GM23338 (cell line): Measurements from ENCODE around the gene ATN1. TPM values are rescaled to one million over a fixed set of nuclear protein-coding genes. Genes with fewer than 3 reads are reported as not detected.

ENCODE experiments used
- ATAC-seq: fragments of 200-7000 bp; cut with Tn5 transposase; 3 replicates; pipeline ENCODE4 v1.9.1; 2020
- DNase-seq: peaks from one replicate; pipeline ENCODE4 v3.0.0-alpha.2; 2015; ENCODE audit warnings: low spot score
- H2AFZ ChIP-seq: fragments of 200-600 bp; sonication (generic); 2 replicates; pipeline ENCODE4 v1.8.0; 2016; ENCODE audit warnings: antibody characterized with exemption, mild to moderate bottlenecking, moderate library complexity
- H3F3A ChIP-seq: fragments of 200-600 bp; sonication (generic); replicated peaks from 2 replicates; pipeline ENCODE4 v1.8.0; 2017; ENCODE audit warnings: antibody characterized with exemption, mixed run types, low read depth
- H3K27ac ChIP-seq: fragments of 200-600 bp; sonication (generic); 2 replicates; pipeline ENCODE4 v1.6.1; 2016; ENCODE audit warnings: low read depth
- H3K27me3 ChIP-seq: fragments of 200-600 bp; sonication (generic); 2 replicates; pipeline ENCODE4 v1.8.0; 2016; ENCODE audit warnings: mild to moderate bottlenecking, mixed run types, moderate library complexity; ENCODE audit not compliant: insufficient read depth
- H3K36me3 ChIP-seq: fragments of 200-600 bp; sonication (generic); 2 replicates; pipeline ENCODE4 v1.8.0; 2016; ENCODE audit warnings: mild to moderate bottlenecking; ENCODE audit not compliant: insufficient read depth
- H3K4me1 ChIP-seq: fragments of 200-600 bp; sonication (generic); 2 replicates; pipeline ENCODE4 v1.8.0; 2016; ENCODE audit warnings: mild to moderate bottlenecking, moderate library complexity; ENCODE audit not compliant: insufficient read depth
- H3K4me2 ChIP-seq: fragments of 200-600 bp; sonication (generic); 2 replicates; pipeline ENCODE4 v1.7.1; 2017; ENCODE audit warnings: mixed run types
- H3K4me3 ChIP-seq: fragments of 200-600 bp; sonication (generic); 2 replicates; pipeline ENCODE4 v1.6.1; 2016; ENCODE audit warnings: mixed run types
- H3K79me2 ChIP-seq: fragments of 200-600 bp; sonication (generic); replicated peaks from 2 replicates; pipeline ENCODE4 v1.8.0; 2017; ENCODE audit warnings: mild to moderate bottlenecking; ENCODE audit not compliant: insufficient read depth
- H3K9me2 ChIP-seq: fragments of 200-600 bp; sonication (generic); 2 replicates; pipeline ENCODE4 v1.8.0; 2017; ENCODE audit not compliant: insufficient read depth
- H4K20me1 ChIP-seq: fragments of 200-600 bp; sonication (generic); replicated peaks from 2 replicates; pipeline ENCODE4 v1.8.0; 2017; ENCODE audit warnings: mild to moderate bottlenecking; ENCODE audit not compliant: insufficient read depth
- H3K27ac Mint-ChIP-seq: 2 replicates; pipeline ENCODE4 v1.8.0; 2020; ENCODE audit warnings: inconsistent platforms, mild to moderate bottlenecking, moderate library complexity, mixed read lengths
- H3K27me3 Mint-ChIP-seq: 3 replicates; pipeline ENCODE4 v1.8.0; 2022; ENCODE audit warnings: low read depth, mild to moderate bottlenecking, moderate library complexity, mixed read lengths, inconsistent platforms; ENCODE audit not compliant: insufficient read depth, poor library complexity
- H3K36me3 Mint-ChIP-seq: 3 replicates; pipeline ENCODE4 v1.8.0; 2021; ENCODE audit warnings: low read depth, mild to moderate bottlenecking, inconsistent platforms, moderate library complexity, mixed read lengths
- H3K4me1 Mint-ChIP-seq: 3 replicates; pipeline ENCODE4 v1.8.0; 2020; ENCODE audit warnings: mild to moderate bottlenecking, inconsistent platforms, mixed read lengths
- H3K4me3 Mint-ChIP-seq: 3 replicates; pipeline ENCODE4 v1.8.0; 2021; ENCODE audit warnings: moderate library complexity, mild to moderate bottlenecking, inconsistent platforms, mixed read lengths
- H3K9me3 Mint-ChIP-seq: 3 replicates; pipeline ENCODE4 v1.8.0; 2020; ENCODE audit warnings: moderate library complexity, mild to moderate bottlenecking, inconsistent platforms, mixed read lengths
- CREB1 ChIP-seq: fragments of 250-450 bp; sonication (Bioruptor Pico); IDR thresholded peaks from 2 replicates; pipeline ENCODE4 v1.5.0; 2020; ENCODE audit warnings: low read depth, mild to moderate bottlenecking, moderate library complexity
- EZH2 ChIP-seq: fragments of 200-600 bp; sonication (generic); IDR thresholded peaks from one replicate; pipeline ENCODE4 v1.8.0; 2017; ENCODE audit warnings: antibody characterized with exemption, mild to moderate bottlenecking, low read depth; ENCODE audit not compliant: unreplicated experiment
- EZH2phosphoT487 ChIP-seq: fragments of 200-600 bp; sonication (generic); IDR thresholded peaks from one replicate; pipeline ENCODE4 v1.8.1; 2018; ENCODE audit warnings: antibody characterized with exemption; ENCODE audit not compliant: unreplicated experiment
- JUNB ChIP-seq: IDR thresholded peaks from one replicate; pipeline ENCODE4 v1.6.1; 2016; ENCODE audit warnings: antibody characterized with exemption; ENCODE audit not compliant: unreplicated experiment
- NANOG ChIP-seq: IDR thresholded peaks from 2 replicates; pipeline ENCODE4 v1.6.1; 2016; ENCODE audit warnings: antibody characterized with exemption, borderline replicate concordance
- POLR2AphosphoS5 ChIP-seq: IDR thresholded peaks from 2 replicates; pipeline ENCODE4 v1.6.1; 2016; ENCODE audit warnings: antibody characterized with exemption, low read depth
- STAT1 ChIP-seq: IDR thresholded peaks from one replicate; pipeline ENCODE4 v1.6.1; 2016; ENCODE audit warnings: antibody characterized with exemption; ENCODE audit not compliant: unreplicated experiment
- ZNF114 ChIP-seq: fragments of 250-450 bp; sonication (Bioruptor Pico); IDR thresholded peaks from 2 replicates; pipeline ENCODE4 v1.5.0; 2020; ENCODE audit warnings: mild to moderate bottlenecking, moderate library complexity
- ZNF331 ChIP-seq: fragments of 250-450 bp; sonication (Bioruptor Pico); IDR thresholded peaks from 2 replicates; pipeline ENCODE4 v1.5.0; 2020; ENCODE audit warnings: low read depth, mild to moderate bottlenecking, moderate library complexity
- ZNF462 ChIP-seq: fragments of 250-450 bp; sonication (Bioruptor Pico); IDR thresholded peaks from 2 replicates; pipeline ENCODE4 v1.5.0; 2020; ENCODE audit warnings: mild to moderate bottlenecking, moderate library complexity
- polyA plus RNA-seq: library from polyadenylated mRNA; unstranded; fragments of >200 nt; fragmentation: Nextera tagmentation; extraction: Ambion mirVana; gene quantifications from 2 replicates; pipeline ENCODE4 v1.2.1, GENCODE V29; 2016
- total RNA-seq: library from RNA; depleted of rRNA; stranded (reverse); fragments of >200 nt; shearing (Covaris generic); gene quantifications from 2 replicates; pipeline ENCODE4 v1.2.3, GENCODE V29; 2014
- TF ChIP-seq, protein P1 (sequence below): IDR thresholded peaks from one replicate; pipeline ENCODE4 v1.6.1; 2018; ENCODE audit warnings: antibody characterized with exemption; ENCODE audit not compliant: unreplicated experiment
- TF ChIP-seq, protein P2 (sequence below), 2 experiments: fragments of 200-600 bp in 1 of 2; sonication (generic) in 1 of 2; conservative IDR thresholded peaks; 2 replicates each; pipeline versions ENCODE4 v1.5.1 to v1.6.1; 2016 to 2017; ENCODE audit warnings: antibody characterized with exemption in 2 of 2, low read depth in 2 of 2, mild to moderate bottlenecking in 2 of 2, moderate library complexity in 1 of 2
- TF ChIP-seq, protein P3 (sequence below): IDR thresholded peaks from 2 replicates; pipeline ENCODE4 v1.6.1; 2016; ENCODE audit warnings: antibody characterized with exemption

The ATN1 gene
- total and polyA plus RNA-seq, 2 experiments from 2014 or later: 27.2 to 49.6 TPM

- H3K36me3 ChIP-seq: peaks cover 43% of the 10 kb centered on the region
Measured at GRCh38 chr12:6970096-6970527, 42.4 kb downstream of the ATN1 start.

More at GRCh38 chr12:6970096-6970527, 42.4 kb downstream of the ATN1 start:
- no peaks in the 10 kb centered on the region for H3K9me2 ChIP-seq
- Mint-ChIP-seq H3K36me3 (peaks cover 84% of the 10 kb centered on the region), H3K27me3 (peaks cover 14% of the 10 kb centered on the region), H3K4me3 (peak overlapping the region; percentile 100), H3K4me1 (peaks cover 34% of the 10 kb centered on the region), H3K27ac (peak overlapping the region; percentile 99), H3K9me3 (peaks cover 2% of the 10 kb centered on the region; the same call in 1 of the 3 replicates)
- peaks cover 56% of the 10 kb centered on the region for H3F3A ChIP-seq
- H3K79me2 ChIP-seq: peaks cover 58% of the 10 kb centered on the region
- H2AFZ ChIP-seq: no peak overlapping the region; the same call in 1 of the 2 replicates
- peaks cover 12% of the 10 kb centered on the region; the same call in 1 of the 2 replicates for H4K20me1 ChIP-seq
- peak; percentile 56 for ATAC-seq
- peak overlapping the region; percentile 73 for H3K4me3 ChIP-seq
- TF ChIP-seq, protein P1, sequence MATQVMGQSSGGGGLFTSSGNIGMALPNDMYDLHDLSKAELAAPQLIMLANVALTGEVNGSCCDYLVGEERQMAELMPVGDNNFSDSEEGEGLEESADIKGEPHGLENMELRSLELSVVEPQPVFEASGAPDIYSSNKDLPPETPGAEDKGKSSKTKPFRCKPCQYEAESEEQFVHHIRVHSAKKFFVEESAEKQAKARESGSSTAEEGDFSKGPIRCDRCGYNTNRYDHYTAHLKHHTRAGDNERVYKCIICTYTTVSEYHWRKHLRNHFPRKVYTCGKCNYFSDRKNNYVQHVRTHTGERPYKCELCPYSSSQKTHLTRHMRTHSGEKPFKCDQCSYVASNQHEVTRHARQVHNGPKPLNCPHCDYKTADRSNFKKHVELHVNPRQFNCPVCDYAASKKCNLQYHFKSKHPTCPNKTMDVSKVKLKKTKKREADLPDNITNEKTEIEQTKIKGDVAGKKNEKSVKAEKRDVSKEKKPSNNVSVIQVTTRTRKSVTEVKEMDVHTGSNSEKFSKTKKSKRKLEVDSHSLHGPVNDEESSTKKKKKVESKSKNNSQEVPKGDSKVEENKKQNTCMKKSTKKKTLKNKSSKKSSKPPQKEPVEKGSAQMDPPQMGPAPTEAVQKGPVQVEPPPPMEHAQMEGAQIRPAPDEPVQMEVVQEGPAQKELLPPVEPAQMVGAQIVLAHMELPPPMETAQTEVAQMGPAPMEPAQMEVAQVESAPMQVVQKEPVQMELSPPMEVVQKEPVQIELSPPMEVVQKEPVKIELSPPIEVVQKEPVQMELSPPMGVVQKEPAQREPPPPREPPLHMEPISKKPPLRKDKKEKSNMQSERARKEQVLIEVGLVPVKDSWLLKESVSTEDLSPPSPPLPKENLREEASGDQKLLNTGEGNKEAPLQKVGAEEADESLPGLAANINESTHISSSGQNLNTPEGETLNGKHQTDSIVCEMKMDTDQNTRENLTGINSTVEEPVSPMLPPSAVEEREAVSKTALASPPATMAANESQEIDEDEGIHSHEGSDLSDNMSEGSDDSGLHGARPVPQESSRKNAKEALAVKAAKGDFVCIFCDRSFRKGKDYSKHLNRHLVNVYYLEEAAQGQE: no peak
- no peak for TF ChIP-seq NANOG
- no peak for TF ChIP-seq ZNF331 (CRISPR knock-in tag)
- no peak for TF ChIP-seq EZH2phosphoT487
- TF ChIP-seq POLR2AphosphoS5: no peak
- TF ChIP-seq ZNF114 (CRISPR knock-in tag): no peak
- TF ChIP-seq STAT1: no peak
- TF ChIP-seq, protein P2, sequence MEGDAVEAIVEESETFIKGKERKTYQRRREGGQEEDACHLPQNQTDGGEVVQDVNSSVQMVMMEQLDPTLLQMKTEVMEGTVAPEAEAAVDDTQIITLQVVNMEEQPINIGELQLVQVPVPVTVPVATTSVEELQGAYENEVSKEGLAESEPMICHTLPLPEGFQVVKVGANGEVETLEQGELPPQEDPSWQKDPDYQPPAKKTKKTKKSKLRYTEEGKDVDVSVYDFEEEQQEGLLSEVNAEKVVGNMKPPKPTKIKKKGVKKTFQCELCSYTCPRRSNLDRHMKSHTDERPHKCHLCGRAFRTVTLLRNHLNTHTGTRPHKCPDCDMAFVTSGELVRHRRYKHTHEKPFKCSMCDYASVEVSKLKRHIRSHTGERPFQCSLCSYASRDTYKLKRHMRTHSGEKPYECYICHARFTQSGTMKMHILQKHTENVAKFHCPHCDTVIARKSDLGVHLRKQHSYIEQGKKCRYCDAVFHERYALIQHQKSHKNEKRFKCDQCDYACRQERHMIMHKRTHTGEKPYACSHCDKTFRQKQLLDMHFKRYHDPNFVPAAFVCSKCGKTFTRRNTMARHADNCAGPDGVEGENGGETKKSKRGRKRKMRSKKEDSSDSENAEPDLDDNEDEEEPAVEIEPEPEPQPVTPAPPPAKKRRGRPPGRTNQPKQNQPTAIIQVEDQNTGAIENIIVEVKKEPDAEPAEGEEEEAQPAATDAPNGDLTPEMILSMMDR (conservative IDR thresholded peaks at IDR 0.05; ENCODE audit: low read depth in 2 of 2): no peak
- TF ChIP-seq, protein P3, sequence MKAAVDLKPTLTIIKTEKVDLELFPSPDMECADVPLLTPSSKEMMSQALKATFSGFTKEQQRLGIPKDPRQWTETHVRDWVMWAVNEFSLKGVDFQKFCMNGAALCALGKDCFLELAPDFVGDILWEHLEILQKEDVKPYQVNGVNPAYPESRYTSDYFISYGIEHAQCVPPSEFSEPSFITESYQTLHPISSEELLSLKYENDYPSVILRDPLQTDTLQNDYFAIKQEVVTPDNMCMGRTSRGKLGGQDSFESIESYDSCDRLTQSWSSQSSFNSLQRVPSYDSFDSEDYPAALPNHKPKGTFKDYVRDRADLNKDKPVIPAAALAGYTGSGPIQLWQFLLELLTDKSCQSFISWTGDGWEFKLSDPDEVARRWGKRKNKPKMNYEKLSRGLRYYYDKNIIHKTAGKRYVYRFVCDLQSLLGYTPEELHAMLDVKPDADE: no peak
- TF ChIP-seq EZH2: no peak
- TF ChIP-seq JUNB: no peak
- no peak for TF ChIP-seq ZNF462 (CRISPR knock-in tag)
- TF ChIP-seq CREB1 (CRISPR knock-in tag): no peak
- no peaks in the 10 kb centered on the region for H3K27me3 ChIP-seq
- peak overlapping the region; percentile 98 for H3K4me2 ChIP-seq
- peak overlapping the region; percentile 92 for H3K27ac ChIP-seq
- DNase-seq: peak; percentile 61
- peaks cover 21% of the 10 kb centered on the region for H3K4me1 ChIP-seq
